HCEC 1CT (cell line): ENCODE data around the gene MPZL3.

Source experiments
- DNase-seq: peaks from one replicate; pipeline ENCODE4 v3.0.0-alpha.2; 2017

MPZL3 gene, protein sequence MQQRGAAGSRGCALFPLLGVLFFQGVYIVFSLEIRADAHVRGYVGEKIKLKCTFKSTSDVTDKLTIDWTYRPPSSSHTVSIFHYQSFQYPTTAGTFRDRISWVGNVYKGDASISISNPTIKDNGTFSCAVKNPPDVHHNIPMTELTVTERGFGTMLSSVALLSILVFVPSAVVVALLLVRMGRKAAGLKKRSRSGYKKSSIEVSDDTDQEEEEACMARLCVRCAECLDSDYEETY

DNA sequence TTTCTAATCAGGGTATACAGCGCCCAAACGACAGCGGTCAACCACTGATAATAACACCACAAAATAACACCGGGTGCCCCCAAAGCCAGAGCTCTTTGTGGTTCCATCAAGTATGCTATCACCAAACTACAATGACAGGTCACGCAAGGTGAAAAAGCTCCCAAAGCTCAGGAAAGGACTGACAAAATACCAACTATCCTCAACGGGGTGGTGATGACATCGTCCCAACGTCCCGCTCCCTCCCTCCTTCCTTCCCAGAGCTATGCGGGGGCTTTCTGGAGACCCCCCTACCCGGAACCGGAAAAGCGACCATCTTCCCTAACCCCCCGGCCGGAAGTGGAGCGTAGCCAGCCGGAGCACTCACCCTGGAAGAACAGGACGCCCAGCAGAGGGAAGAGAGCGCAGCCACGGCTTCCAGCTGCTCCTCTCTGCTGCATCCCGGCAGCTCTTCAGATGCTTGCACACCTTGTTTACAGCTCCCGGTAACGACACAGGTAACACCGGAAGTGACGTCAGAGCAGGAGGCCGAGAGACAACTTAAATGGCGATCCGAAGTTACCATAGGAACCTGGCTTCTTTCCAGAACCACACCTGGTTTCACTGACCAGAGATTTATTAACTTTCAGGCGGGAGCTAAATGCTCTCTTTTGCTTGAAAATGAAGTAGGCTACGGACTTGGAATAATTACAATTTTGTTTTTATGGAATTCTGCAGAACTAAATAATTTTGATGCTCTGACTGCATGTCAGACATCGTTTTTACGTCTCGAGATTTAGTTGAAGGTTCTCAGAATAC is at the start of gene MPZL3:
Gene MPZL3, minus strand, starts transcription at position 508 of the 795 bp plus-strand sequence. Its CDS starts 71 bp downstream, at position 437.
- peak; percentile 9 for DNase-seq

DNA sequence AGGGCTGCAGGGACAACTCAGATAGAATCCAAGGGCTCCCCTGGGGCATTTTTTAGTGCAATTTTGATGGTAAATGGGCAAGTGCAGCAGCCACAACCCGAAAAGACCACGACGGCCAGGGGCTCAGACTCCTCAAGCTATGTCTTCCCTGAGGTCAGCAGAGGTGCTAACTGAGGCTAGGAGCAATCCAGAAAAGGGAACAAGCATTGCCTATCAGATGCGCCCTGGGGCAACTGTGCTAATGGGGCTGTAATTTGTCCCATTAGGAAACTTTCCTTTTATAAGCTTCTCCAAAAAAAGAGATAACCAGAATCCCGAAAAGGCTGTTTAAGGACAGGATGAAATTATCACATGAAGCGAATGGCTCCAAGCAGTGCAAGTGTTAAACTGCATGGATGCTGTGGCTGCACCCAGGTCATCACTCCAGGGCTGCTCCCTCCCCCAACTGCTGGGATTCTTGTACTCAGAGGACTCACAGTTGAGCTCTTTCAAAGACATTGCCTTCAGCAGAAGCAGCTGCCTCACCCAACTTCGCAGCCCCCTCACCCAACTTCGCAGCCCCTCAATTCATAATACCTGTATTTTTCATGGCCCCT is 49.5 kb upstream of the MPZL3 start:
- DNase-seq = no peak

DNA sequence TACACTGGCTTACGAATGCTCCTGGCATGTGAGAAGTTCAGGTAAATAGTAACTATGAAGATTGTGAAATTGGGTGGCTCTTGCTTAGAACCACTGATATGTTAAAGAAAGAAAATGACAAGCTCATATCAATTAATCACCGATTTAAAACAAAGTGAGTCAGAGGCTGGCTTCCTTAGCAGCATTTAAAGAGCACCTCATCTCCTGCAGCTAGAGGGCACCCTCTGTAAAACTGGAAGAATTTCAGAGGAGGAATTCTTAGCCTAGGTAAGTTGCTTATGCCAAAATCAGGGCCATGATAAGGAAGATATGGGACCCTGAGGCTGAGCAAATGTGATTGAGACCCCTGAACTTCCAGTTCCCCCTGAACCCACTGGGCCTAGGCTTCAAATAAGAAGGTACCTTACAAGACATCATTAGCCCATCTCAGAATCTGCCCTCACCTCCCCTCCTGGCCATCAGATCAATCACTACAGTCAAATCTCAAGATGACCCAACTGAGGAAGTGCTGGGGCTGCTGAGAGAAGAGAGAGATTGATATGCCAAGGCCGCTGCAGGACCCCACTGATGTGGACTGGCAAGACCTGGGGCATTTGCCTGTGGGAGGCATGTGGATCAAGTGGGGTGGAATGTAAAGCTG is 43.8 kb upstream of the MPZL3 start:
- DNase-seq = peak; percentile 48

DNA sequence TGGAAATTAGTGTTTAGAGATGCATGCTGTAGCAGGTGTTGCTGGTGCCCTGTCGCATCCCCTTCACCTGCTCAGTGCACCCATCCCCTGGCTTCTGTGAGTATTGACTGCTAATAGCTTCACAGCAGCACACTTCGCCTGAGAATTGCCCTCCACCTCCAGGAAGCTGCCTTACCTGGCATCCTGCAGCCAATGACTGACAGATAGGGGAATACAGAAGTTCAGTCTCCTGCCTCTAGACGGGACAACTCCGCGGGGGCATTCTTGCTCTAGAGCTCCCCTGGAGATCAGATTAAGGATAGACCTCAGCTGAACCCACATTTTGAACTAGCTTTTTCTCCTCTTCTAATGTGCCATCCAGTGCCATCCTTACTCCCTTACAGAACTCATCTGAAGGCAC is 43.0 kb upstream of the MPZL3 start:
- DNase-seq = no peak

DNA sequence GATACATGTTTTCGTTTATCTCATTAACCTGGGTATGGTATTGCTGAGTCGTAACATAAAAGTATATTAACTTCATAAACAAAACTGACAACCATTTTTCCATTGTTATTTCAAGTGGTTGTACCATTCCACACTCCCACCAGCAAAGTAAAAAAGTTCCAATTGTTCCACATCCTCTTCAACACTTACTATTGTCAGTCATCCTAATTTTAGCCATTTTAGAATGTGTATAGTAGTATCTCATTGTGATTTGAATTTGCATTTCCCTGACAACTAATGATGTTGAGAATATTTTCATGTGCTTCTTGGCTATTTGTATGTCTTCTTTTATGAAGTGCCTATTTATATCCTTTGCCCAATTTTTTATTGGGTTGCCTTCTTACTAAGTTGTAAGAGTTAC is 41.9 kb upstream of the MPZL3 start:
- DNase-seq = no peak

DNA sequence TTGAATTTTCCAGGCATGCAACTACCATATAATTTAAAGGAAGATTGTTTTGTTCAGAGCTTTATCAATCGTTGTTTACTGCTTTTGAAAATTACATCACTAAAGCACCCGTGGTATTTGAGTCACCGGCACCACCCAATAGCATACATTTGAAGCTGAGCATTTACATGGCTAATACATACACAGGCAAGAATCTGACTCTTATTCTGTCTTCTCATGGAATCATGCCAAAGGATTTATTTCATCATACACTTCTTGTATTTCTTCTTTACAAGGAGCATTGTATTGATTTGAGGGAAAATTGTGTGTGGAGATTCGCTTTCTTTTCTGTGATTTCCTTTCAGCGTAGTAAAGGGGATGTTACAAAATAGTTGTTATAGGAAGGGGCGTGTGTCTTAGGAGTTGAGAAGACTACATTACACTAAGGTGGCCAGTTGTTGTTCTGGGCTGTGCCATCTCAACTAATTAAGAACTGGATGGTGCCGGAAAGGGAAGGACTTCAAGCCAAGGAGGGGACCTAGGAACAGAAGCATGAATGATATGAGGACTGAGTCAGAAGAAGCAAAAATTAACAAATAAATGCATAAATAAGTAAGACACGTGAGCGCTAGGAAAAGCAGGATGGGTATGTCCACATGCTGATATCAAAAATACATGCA is 39.4 kb upstream of the MPZL3 start:
- no peak for DNase-seq

DNA sequence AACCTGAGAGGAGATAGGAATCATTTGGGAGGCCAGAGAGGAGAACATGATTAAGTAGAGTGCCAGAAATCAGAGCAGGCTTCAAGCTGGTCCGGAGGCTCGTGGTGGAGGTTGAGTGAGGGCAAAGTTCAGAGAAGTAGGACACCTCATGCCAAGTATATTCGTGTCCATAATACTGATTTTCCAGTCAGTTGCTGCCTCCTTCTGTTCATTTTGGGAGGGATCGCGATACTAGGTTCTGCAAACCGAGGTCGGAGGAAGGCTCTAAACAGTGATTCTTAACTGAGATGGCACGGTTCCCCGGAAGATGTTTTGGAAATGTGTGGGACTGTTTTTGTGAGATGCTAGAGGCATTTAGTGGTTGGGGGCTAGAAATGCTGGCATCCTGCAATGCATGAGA is 38.8 kb upstream of the MPZL3 start:
- peak; percentile 3 for DNase-seq

DNA sequence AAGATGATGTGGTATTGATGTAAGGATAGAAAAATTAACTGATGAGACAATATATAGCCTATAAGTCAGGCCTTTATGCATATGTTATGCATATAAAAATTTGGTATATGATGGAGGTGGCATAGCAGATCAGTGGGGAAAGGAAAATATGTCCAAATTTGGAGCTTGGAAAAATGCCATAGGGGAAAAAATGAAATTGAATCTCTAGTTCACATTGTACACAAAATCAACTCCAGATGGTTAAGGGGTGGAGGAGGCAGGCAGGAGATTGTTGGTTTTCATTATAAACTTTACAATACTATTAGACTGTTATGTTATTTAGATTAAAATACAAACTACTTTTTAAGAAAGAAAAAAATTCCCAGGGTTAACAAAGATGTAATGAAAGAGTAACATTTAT is 37.2 kb upstream of the MPZL3 start:
- DNase-seq = no peak

DNA sequence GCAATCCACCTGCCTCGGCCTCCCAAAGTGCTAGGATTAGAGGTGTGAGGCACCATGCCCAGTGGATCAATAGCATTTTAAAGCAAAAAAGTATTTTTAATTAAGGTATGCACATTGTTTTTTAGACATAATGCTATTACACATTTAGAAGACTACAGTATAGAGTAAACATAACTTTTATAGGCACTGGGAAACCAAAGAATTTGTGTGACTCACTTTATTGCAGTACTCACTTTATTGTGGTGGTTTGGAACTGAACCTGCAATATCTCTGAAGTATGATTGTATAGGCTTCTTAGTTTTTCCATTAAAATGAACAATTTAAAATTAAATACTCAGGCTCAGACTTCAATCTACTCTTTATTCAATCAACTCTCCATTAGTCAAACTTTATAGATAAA is 34.8 kb upstream of the MPZL3 start:
- peak; percentile 4 for DNase-seq

DNA sequence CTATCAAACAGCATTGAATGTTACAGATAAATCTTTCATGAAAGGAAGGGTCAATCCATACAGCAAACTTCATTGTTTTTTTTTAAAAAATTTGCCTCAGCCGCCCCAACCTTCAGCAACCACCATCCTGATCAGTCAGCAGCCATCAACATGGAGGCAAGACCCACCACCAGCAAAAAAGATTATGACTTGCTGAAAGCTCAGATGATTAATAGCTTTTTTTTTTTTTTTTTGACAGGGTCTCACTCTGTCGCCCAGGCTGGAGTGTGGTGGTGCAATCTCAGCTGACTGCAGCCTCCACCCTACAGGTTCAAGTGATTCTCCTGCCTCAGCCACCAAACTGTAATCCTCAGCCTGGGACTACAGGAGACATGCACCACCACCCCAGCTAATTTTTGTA is 34.4 kb upstream of the MPZL3 start:
- DNase-seq = no peak

DNA sequence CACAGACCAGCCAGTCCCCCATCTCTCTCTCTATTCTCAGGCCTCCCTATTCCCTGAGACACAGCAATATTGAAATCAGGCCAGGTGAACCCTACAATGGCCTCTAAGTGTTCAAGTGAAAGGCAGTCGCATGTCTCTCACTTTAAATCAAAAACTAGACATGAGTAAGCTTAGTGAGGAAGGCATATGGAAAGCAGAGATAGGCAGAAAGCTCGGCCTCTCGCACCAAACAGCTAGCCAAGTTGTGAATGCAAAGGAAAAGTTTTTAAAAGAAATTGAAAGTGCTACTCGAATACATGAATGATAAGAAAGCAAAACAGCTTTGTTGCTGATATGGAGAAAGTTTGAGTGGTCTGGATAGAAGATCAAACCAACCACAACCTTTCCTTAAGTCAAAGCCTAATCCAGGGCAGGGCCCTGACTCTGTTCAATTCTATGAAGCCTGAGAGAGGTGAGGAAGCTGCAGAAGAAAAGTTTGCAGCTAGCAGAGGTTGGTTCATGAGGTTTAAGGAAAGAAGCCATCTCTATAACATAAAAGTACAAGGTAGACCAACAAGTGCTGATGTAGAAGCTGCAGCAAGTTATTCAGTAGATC is 31.7 kb upstream of the MPZL3 start:
- no peak for DNase-seq

DNA sequence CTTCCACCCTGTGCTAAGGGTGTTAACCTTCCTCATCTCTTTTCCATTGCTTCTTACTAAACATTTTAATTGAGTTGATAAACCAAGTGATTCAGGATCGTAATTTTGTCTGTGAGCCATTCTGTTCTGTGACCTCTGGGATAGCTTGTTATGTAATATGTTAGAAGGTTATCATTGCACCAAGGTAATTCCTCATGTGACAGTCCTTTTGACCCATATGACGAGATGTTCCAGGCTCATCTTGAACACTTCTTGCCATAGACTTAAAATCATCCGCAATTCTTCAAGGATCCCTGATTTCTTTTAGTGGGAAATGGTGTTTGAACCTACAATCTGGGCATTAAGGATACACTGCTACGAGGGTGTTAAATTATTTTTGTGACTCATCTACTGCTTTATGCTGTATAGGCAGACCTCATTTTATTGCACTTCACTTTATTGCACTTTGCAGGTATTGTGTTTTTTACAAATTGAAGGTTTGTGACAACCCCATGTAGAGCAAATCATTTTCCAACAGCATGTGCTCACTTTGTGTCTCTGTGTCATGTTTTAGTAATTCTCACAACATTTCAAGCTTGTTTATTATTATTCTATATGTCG is 31.0 kb upstream of the MPZL3 start:
- no peak for DNase-seq

DNA sequence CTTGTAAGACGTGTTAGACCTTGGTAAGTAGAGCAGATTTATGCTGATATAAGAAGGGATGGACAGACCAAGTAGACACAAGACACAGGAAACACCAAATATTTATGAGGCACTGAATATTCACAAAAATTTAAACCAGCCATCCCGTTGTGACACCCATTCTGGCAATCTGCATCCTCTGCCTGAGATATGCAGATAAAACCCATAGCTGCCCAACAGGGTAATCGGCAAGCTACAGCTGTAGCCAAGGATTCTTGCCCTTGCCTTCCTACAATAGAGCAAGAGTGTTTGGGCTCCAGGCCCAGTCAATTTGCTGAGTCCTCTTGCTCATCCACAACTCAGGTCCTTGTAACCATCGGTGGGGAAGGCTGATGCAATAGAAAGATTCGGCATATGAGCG is 30.4 kb upstream of the MPZL3 start:
- DNase-seq = no peak

DNA sequence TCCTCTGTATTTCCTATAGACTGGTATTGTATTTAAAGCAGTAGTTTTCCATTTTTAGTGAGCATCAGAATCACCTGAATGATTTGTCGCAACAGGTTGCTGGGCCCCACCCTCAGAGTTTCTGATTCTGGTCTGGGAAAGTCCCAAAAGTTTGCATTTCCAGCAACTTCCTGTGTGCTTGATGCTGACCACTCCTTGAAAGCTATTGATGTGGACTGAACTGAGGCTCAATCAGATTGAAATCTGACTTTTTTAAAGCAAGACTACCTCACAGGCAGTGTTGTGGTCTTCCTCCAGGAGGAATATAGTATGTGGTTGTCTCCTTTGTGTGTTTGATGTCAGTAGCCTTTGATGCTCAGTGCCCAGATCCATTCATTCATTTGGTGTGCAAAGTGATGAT is 29.1 kb upstream of the MPZL3 start:
- DNase-seq = no peak

DNA sequence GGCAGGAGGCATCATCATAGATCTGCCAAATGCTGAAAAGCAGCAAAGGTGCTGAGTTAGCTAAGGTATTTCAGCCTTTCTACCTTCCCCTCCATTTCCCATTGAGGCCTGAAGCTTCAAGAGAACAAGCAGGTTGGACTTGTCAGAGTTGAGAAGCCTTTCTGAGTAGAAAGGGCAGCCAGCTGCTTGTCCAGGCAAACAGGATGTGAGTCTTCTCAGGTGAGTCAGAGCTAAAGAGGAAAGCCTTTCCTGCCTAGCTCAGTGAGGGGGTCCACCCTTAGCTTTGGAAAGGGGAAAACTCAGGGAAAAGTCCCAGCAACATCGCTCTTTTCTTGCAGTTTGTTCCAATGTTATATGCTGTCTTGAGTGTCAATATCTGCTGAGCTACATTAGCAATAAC is 25.1 kb upstream of the MPZL3 start:
- peak; percentile 18 for DNase-seq

DNA sequence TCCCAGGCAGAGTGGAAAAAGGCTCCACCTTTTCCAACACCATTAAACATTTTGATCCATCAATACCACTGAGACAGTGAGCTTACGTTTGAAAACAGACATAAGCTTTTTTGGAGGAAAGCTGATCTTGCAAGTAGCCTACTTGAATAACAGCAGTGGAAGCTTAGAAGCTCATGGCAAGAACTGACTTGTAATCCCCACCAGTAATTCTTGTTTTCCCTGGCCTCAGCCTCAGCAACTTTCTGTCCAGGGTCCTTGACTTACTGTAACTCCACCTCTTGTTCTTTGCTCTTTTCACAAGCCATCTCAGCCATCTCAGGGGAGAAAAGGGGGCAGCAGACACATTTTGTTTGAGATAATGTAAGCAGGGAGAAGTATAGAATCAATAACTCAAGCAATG is 24.3 kb upstream of the MPZL3 start:
- DNase-seq = no peak

DNA sequence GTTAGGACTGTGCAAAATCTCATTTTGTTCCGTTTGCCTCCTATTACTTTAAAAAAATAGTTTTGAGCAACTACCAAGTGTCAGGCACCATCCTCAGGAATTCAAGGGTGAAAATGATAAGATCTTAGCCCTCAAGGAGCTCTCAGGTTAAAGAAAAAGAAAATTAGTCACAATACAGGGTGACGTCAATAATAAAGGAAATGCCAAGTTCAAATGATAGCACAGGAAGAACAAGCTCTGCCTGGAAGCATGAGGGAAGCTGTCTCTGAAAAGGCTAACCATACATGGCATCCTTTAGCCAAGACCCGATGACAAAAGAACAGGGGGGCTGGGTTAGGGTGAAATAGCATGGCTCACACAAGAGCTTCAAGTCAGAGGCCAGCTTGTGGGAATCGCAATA is 23.0 kb upstream of the MPZL3 start:
- DNase-seq = no peak

DNA sequence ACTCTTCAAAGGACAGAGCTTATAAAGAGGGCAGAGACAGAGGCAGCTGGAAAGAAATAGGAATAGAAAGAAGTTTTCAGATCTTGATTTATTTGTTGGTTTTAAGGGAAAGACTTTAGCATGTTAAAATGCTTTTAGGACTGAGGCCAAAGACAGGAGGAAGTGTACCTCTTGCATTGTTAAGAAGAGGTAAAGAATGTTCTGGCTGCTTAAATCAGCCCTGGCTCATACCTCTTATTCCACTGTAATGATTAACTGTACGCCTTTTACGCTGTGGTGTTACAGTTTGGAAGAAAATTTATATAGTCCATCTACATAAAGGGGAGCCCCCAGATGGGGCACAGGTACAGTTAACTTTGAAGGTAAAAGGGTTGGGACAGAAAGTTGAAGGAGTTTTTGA is 22.0 kb upstream of the MPZL3 start:
- no peak for DNase-seq

DNA sequence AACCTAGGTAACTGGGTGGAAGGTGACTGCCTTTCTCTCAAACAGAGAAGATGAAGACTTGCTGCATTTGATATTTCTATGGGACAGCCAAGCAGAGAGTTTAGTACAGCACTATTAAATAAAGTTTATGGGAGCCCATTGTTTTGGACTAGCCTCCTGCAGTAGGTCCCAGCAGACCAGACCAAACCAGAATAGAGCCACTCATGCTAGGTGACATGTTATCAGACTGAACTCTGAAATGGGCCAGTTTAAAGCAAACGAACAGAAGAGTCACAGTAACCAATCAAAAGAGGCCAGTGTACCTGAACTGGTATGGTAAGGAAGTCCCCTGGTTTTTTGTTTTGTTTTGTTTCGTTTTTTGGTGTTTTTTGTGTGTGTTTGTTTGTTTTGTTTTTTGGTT is 19.8 kb upstream of the MPZL3 start:
- no peak for DNase-seq

DNA sequence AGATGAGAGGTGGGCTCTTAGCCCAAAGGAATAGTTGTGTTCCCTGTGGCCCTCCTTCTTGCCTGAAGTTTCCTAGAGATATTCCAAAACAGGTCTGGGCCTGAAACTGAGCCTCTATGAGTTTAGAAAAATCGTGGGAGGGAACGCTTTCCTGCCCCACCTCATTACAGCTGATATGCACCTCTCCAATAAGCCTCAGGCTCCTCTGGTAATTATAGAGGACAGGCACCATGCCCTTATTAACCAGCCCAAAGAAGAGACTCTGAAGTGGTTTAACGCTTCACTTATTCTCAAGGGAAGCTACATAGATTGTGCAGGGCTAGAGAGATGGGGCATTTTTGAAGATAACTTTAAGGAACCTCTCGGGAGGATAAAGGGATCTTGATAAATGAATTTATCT is 15.3 kb upstream of the MPZL3 start:
- no peak for DNase-seq

DNA sequence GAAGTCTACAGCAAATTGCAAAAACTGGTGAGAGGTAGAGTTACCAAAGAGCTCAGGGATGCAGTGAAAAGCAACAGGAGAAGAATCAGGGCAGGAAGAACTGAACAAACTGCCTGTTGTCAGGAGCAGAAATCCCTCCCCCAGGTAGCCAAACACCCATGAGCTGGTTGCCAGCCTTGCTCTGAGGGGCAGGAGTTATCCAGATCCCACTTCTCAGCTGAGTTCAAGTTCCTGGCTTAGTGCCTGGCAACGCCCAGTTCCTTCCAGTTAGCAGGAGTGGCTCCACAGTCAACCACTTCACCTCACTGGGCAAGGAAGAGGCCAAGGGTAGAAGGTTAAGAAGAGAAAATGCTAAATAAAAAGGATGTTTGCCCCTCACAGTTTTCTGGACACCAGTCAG is 13.8 kb upstream of the MPZL3 start:
- no peak for DNase-seq
